ENCODE measurements around the gene YOD1.

YOD1 gene

DNA sequence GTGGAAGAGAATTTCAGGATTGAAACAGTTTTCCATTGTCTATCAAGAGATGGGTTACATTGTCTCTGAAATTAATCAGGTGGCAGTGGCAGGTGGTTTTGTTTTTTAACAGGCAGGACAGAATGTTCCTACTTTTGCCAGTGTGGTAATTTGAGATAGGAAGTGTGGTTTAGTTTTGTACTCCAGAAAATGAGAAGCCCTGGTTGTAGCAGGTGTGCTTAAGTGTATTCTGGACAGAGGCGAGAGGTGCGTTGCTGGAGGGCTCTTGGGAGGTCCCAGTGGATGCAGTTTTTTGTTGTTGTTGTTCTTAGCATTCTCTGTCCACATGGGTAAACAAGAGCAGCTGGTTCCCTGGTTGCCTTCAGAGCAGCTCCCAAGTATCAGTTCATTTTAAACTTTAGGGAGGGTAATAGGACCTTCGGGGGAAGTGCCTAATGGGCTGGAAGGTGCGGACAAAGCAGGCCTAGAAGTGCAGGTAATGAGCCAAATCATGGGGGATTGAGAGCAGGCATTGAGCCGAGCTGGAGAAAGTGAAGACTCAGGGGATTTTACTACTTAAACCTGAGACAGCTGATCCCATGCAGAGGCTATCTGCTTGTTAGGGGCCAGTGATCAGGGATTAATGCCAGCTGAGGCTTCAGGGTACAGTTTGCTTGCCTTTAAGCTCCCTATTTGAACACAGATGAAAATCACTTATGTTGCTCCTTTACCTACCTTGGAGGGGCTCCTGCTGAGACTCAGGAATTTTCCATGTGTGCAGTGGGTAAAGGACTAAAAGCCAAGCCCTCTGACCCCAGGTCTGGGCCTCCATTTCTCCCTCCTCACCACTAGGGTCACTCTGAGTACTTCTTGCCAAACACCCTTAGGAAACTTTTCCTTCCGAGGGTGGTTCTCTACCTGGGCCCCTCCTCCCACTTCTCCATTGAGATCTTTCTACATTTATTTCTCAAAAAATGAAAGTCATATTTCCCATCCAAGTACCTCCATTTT, 8.2 kb upstream of the YOD1 start:
- H3K4me3 ChIP-seq (ENCODE audit: low read depth, low read length) = no peak overlapping the region
- in situ Hi-C loops (cut with HindIII; ENCODE audit: low sequenced_read_pairs) = no loop called here
- no peak for DNase-seq (ENCODE audit: low read depth)
- TF ChIP-seq, protein P1, sequence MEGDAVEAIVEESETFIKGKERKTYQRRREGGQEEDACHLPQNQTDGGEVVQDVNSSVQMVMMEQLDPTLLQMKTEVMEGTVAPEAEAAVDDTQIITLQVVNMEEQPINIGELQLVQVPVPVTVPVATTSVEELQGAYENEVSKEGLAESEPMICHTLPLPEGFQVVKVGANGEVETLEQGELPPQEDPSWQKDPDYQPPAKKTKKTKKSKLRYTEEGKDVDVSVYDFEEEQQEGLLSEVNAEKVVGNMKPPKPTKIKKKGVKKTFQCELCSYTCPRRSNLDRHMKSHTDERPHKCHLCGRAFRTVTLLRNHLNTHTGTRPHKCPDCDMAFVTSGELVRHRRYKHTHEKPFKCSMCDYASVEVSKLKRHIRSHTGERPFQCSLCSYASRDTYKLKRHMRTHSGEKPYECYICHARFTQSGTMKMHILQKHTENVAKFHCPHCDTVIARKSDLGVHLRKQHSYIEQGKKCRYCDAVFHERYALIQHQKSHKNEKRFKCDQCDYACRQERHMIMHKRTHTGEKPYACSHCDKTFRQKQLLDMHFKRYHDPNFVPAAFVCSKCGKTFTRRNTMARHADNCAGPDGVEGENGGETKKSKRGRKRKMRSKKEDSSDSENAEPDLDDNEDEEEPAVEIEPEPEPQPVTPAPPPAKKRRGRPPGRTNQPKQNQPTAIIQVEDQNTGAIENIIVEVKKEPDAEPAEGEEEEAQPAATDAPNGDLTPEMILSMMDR (IDR thresholded peaks at IDR 0.05; ENCODE audit: low read depth, low read length, missing control alignments) = no peak

DNA sequence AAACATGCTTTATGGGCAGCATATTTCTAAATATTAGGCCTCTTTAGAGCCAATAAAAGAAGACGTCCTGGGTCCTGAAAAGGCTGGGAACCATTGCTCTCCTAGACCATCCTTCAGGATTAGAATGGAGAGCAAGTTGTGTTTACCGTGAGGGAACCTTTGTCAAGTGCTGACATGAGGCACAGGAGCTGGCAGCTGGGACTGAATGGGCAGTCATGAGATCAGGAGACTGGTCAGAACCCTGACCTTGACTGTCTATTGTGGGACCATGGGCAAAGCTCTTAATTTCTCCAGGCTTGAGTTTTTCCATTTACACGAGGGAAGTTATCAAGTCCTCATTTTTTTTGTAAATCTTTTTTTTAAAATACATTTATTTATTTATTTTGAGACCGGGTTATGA, 7.2 kb upstream of the YOD1 start:
- H3K4me3 ChIP-seq (ENCODE audit: low read depth, low read length) = no peak overlapping the region
- DNase-seq (ENCODE audit: low read depth) = no peak
- in situ Hi-C loops (cut with HindIII; ENCODE audit: low sequenced_read_pairs) = no loop called here
- TF ChIP-seq, protein P1 (IDR thresholded peaks at IDR 0.05; ENCODE audit: low read depth, low read length, missing control alignments) = no peak

DNA sequence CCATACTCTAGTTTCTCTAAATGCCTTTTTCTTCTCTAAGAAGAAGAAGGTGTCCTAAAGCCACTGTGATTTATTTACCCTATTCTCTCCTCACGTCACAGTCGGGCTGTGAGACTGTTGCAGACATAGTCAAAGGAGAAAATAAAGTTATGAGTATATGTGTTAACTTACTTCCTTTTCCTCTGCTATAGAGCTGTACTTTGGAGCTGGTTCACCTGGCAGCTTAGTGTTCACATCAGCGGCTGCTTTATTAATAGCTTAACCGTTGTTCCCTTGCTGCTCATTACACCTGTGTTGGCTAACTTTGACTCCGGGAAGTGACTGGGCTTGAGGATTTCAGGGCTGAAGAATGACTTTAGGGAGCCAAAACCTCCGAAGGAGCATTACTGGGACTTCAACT, 5.7 kb upstream of the YOD1 start:
- in situ Hi-C loops (cut with HindIII; ENCODE audit: low sequenced_read_pairs) = no loop called here
- TF ChIP-seq, protein P1 (IDR thresholded peaks at IDR 0.05; ENCODE audit: low read depth, low read length, missing control alignments) = no peak
- no peak for DNase-seq (ENCODE audit: low read depth)
- no peak overlapping the region for H3K4me3 ChIP-seq (ENCODE audit: low read depth, low read length)

DNA sequence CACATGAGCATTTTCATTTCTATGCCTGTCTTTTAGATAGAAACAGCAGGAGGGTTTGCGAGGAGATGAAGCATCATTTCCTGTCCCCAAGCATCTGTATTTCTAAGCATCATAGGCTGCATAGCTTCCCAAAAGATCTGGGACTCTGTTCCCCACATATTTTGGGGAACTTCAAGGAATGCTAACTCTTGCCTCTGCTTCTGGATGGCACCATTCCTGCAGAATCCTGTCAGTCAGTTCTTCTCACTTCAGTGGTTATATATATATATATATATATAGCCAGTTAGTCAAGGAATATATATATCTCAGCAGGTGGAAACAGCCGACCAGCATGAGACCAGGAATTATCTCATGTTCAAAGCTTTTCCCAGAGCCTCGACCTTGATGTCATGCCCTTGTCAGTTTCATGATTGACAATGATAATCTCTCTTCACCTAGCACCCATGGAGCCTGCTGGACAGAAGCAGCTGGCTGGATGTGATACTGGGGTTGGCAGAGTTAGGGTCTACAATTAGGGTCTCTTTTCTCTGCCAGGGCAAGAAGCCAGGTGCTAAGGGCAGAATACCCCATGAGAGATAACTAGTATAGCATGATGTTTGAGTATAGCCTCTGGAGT, 4.5 kb upstream of the YOD1 start:
- DNase-seq (ENCODE audit: low read depth) = no peak
- TF ChIP-seq, protein P1 (IDR thresholded peaks at IDR 0.05; ENCODE audit: low read depth, low read length, missing control alignments) = no peak
- in situ Hi-C loops (cut with HindIII; ENCODE audit: low sequenced_read_pairs) = no loop called here
- no peak overlapping the region for H3K4me3 ChIP-seq (ENCODE audit: low read depth, low read length)

DNA sequence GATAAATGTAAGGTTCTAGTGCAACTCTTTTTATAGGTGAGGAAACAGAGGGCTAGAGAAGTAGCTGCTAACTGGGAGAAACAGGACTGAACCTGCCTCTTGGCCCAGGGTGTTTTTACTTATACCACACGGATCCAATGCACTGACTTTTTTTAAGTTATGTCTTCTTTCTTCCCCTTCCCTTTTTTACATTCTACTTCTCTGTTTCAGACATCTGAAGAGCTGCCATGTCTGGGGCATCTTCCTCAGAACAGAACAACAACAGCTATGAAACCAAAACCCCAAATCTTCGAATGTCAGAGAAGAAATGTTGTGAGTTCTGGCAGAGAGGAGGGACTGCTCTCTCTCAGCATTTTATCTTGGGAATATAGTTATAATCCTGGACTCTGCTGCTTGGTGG, 3.5 kb upstream of the YOD1 start:
- no peak overlapping the region for H3K4me3 ChIP-seq (ENCODE audit: low read depth, low read length)
- in situ Hi-C loops (cut with HindIII; ENCODE audit: low sequenced_read_pairs) = no loop called here
- TF ChIP-seq, protein P1 (IDR thresholded peaks at IDR 0.05; ENCODE audit: low read depth, low read length, missing control alignments) = no peak
- DNase-seq (ENCODE audit: low read depth) = no peak

DNA sequence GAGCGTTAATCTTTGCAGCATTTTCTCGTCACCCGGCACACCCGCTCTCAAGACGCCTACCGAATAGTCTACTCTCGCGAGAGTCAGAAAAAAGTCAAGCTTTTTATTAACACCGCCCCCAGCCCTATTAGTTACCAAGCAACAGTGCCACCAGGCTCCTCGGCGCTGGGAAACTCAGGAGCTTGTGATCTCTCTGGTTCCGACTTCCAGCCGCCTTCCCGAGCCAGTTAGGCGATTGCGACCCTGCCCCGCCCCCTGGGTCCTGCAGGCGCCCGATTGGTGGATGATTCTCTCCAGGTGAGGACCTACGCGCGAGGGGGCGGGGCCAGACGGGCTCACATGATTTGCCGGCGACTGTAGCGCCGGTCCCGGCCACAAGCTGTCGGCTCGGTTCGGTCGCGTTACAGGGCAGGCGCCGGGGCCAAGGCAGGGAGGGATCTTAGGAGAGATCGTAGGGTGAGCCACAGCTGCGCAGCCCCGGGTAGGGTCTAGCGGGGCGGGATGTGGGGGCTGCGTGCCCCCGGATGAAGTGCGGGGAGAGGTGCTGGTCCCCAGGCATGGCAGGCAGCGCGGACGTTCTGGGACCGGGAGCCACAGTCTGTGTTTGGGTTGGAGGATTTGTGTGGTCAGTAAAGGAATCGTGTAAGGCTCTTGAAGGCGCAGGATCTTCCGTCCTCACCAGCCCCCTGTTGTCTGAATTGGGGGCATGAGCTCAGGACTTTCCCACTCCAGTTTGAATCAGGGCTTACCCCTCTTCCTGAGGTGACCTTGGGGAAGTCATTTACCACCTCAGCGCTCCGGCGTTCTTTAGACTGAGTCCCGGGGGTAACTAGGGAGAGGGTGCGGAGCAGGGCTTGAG, 2.1 kb upstream of the YOD1 start, which contains the start of gene PFKFB2:
Gene PFKFB2, plus strand, starts transcription at position 365 of the 859 bp plus-strand sequence. CDS start 1,443 bp downstream, outside the sequence.
- TF ChIP-seq, protein P1 (IDR thresholded peaks at IDR 0.05; ENCODE audit: low read depth, low read length, missing control alignments) = no peak
- peak within 1 kb of the TSS; percentile 67 for H3K4me3 ChIP-seq (ENCODE audit: low read depth, low read length)
- in situ Hi-C loops (cut with HindIII; ENCODE audit: low sequenced_read_pairs) = no loop called here
- DNase-seq (ENCODE audit: low read depth) = peak; percentile 89
